Brain microvascular endothelial cell (primary cell): ENCODE results near the gene GNG8.

Experiments used
- DNase-seq: peaks from one replicate; pipeline ENCODE4 v3.0.0-alpha.2; 2020
- H3K27ac ChIP-seq: fragments of 250-450 bp; sonication (Bioruptor Pico); 2 replicates; pipeline ENCODE4 v1.5.1; 2020; ENCODE audit warnings: mild to moderate bottlenecking, moderate library complexity
- H3K27me3 ChIP-seq: fragments of 250-450 bp; sonication (Bioruptor Pico); replicated peaks from 2 replicates; pipeline ENCODE4 v1.5.1; 2020; ENCODE audit warnings: mild to moderate bottlenecking
- H3K36me3 ChIP-seq: fragments of 250-450 bp; sonication (Bioruptor Pico); replicated peaks from 2 replicates; pipeline ENCODE4 v1.5.1; 2020; ENCODE audit warnings: mild to moderate bottlenecking
- H3K4me3 ChIP-seq: 2 replicates; pipeline ENCODE4 v1.5.1; 2011; ENCODE audit warnings: low read depth, mild to moderate bottlenecking, control low read depth, low read length, moderate library complexity
- CTCF ChIP-seq: IDR thresholded peaks from 2 replicates; pipeline ENCODE4 v1.5.1; 2011; ENCODE audit warnings: low read depth, mild to moderate bottlenecking, moderate library complexity, low read length, control low read depth, inconsistent platforms; ENCODE audit errors: missing control alignments
- in situ Hi-C: cut with HindIII; loops from 2 replicates; pipeline ENCODE4 v1.10.0; 2017; ENCODE audit warnings: low sequenced_read_pairs, low pct_ligation_motif_present

Gene GNG8

GRCh38 chr19:46660008-46660517 is 24.1 kb upstream of the GNG8 start:
- in situ Hi-C loops, result no loop called here
- no peak overlapping the region for H3K27ac ChIP-seq
- peak overlapping the region; percentile 52 for H3K4me3 ChIP-seq
- no peaks in the 10 kb centered on the region for H3K27me3 ChIP-seq
- no peaks in the 10 kb centered on the region for H3K36me3 ChIP-seq
- DNase-seq, result no peak
- no peak for TF ChIP-seq CTCF

- H3K4me3 ChIP-seq, result peak overlapping the region; percentile 29
- H3K27me3 ChIP-seq, result no peaks in the 10 kb centered on the region
- H3K36me3 ChIP-seq, result no peaks in the 10 kb centered on the region
- TF ChIP-seq CTCF, result no peak
- in situ Hi-C loops, result no loop called here
- no peak overlapping the region for H3K27ac ChIP-seq
- DNase-seq, result no peak
These were observed 23.4 kb upstream of the GNG8 start for GRCh38 chr19:46659151-46660007.

- Histone ChIP-seq H3K27ac (no peak overlapping the region), H3K4me3 (no peak overlapping the region), H3K36me3 (no peaks in the 10 kb centered on the region), H3K27me3 (no peaks in the 10 kb centered on the region)
- DNase-seq, result no peak
- TF ChIP-seq CTCF, result no peak
- in situ Hi-C loops, result no loop called here
These were observed 20.5 kb upstream of the GNG8 start for GRCh38 chr19:46656541-46656940.

DNA sequence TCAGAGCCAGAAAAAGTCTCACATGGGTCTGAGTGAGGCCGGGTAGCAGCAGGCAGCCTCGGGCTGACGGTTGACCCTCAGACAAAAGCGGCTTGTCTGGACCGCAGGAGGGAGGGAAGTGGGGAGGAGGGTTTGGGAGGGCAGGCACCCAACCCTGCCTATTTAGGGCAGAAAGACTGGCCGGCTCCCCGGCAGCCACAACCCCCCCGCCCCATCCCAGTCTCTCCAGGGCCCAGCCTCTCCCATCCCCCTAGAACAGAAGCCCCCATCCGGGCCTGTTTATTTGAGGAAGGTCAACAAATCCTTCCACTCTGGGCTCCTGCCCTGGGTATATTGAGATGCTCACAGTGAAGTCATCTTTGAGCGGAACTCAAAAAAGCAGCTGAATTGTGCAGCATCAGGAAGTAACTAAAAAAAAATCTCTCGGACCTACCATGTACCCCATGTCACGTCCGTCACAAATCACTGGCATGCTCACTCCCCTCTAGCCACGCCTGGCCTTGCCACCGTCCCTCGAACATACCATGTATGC is 18.7 kb upstream of the GNG8 start:
- in situ Hi-C loops, result no loop called here
- H3K27me3 ChIP-seq, result no peaks in the 10 kb centered on the region
- no peaks in the 10 kb centered on the region for H3K36me3 ChIP-seq
- H3K4me3 ChIP-seq, result no peak overlapping the region
- H3K27ac ChIP-seq, result no peak overlapping the region
- DNase-seq, result no peak
- TF ChIP-seq CTCF, result no peak

DNA sequence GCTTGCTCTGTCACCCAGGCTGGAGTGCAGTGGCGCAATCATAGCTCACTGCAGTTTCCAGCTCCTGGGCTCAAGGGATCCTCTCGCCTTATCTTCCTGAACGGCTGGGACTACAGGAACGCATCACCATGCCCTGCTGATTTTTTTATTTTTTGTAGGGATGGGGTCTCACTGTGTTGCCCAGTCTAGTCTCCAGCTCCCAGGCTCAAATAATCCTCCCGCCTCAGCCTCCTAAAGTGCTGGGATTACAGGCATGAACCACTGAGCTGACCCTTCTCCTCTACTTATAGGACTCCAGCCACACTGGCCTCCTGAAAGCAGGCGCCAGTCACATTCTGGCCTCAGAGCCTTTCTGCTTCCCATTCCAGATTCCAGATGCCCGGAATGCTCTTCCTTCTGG is 14.4 kb upstream of the GNG8 start:
- H3K27ac ChIP-seq, result no peak overlapping the region
- H3K27me3 ChIP-seq, result no peaks in the 10 kb centered on the region
- no peak for DNase-seq
- H3K4me3 ChIP-seq, result no peak overlapping the region
- in situ Hi-C loops, result no loop called here
- no peak for TF ChIP-seq CTCF
- H3K36me3 ChIP-seq, result no peaks in the 10 kb centered on the region
